H9 (cell line): ENCODE results near the gene IRF1. TPM values are rescaled to one million over a fixed set of nuclear protein-coding genes. Genes with fewer than 3 reads are reported as not detected.

Experiments
- DNase-seq: peaks from one replicate; pipeline ENCODE4 v3.0.0-alpha.2; 2017
- H2AFZ ChIP-seq: one replicate; pipeline ENCODE4 v1.6.1; 2013; ENCODE audit warnings: mild to moderate bottlenecking, low read length, control low read depth, moderate library complexity
- H2AK5ac ChIP-seq: 2 replicates; pipeline ENCODE4 v1.6.1; 2013; ENCODE audit warnings: low read length, control low read depth, mixed read lengths; ENCODE audit not compliant: insufficient read length
- H2BK120ac ChIP-seq: one replicate; pipeline ENCODE4 v1.6.1; 2013; ENCODE audit warnings: low read depth, mild to moderate bottlenecking, low read length, control low read depth, inconsistent platforms; ENCODE audit not compliant: poor library complexity, severe bottlenecking
- H2BK12ac ChIP-seq: 2 replicates; pipeline ENCODE4 v1.6.1; 2013; ENCODE audit warnings: low read length, control low read depth, mixed read lengths, low read depth; ENCODE audit not compliant: insufficient read length
- H2BK15ac ChIP-seq: 2 replicates; pipeline ENCODE4 v1.6.1; 2013; ENCODE audit warnings: low read depth, low read length, control low read depth
- H2BK20ac ChIP-seq: one replicate; pipeline ENCODE4 v1.6.1; 2013; ENCODE audit warnings: low read depth, mild to moderate bottlenecking, low read length, control low read depth, inconsistent platforms; ENCODE audit not compliant: poor library complexity, severe bottlenecking
- H2BK5ac ChIP-seq: 2 replicates; pipeline ENCODE4 v1.6.1; 2013; ENCODE audit warnings: low read length, control low read depth, mixed read lengths; ENCODE audit not compliant: insufficient read length
- H3K14ac ChIP-seq: 2 replicates; pipeline ENCODE4 v1.6.1; 2013; ENCODE audit warnings: low read length, control low read depth; ENCODE audit not compliant: insufficient read depth
- H3K18ac ChIP-seq: 2 replicates; pipeline ENCODE4 v1.6.1; 2013; ENCODE audit warnings: low read depth, mild to moderate bottlenecking, mixed read lengths, low read length, control low read depth; ENCODE audit not compliant: insufficient read length
- H3K23ac ChIP-seq: 2 replicates; pipeline ENCODE4 v1.6.1; 2013; ENCODE audit warnings: low read length, control low read depth, mixed read lengths, low read depth; ENCODE audit not compliant: insufficient read length
- H3K23me2 ChIP-seq: 2 replicates; pipeline ENCODE4 v1.6.1; 2013; ENCODE audit warnings: low read depth, mild to moderate bottlenecking, mixed read lengths, low read length, control low read depth; ENCODE audit not compliant: insufficient read length, poor library complexity, severe bottlenecking
- H3K27ac ChIP-seq: 2 replicates; pipeline ENCODE4 v1.5.1; 2013; ENCODE audit warnings: low read length, control low read depth, mixed read lengths, low read depth; ENCODE audit not compliant: insufficient read length
- H3K27me3 ChIP-seq: 2 replicates; pipeline ENCODE4 v1.6.1; 2013; ENCODE audit warnings: low read length, control low read depth, inconsistent platforms; ENCODE audit not compliant: insufficient read depth
- H3K4ac ChIP-seq: 2 replicates; pipeline ENCODE4 v1.6.1; 2013; ENCODE audit warnings: low read depth, mild to moderate bottlenecking, control low read depth, inconsistent platforms, low read length, moderate library complexity
- H3K4me1 ChIP-seq: 2 replicates; pipeline ENCODE4 v1.6.1; 2013; ENCODE audit warnings: low read length, control low read depth, inconsistent platforms; ENCODE audit not compliant: insufficient read depth
- H3K4me2 ChIP-seq: 2 replicates; pipeline ENCODE4 v1.6.1; 2013; ENCODE audit warnings: low read length, control low read depth, mixed read lengths; ENCODE audit not compliant: insufficient read length, insufficient read depth
- H3K56ac ChIP-seq: 2 replicates; pipeline ENCODE4 v1.6.1; 2013; ENCODE audit warnings: low read depth, mild to moderate bottlenecking, mixed read lengths, low read length, control low read depth; ENCODE audit not compliant: insufficient read length
- H3K79me1 ChIP-seq: 2 replicates; pipeline ENCODE4 v1.6.1; 2013; ENCODE audit warnings: low read depth, mild to moderate bottlenecking, moderate library complexity, low read length, control low read depth, inconsistent platforms; ENCODE audit not compliant: insufficient read depth, poor library complexity, severe bottlenecking
- H3K79me2 ChIP-seq: 2 replicates; pipeline ENCODE4 v1.6.1; 2013; ENCODE audit warnings: low read length, control low read depth, inconsistent platforms; ENCODE audit not compliant: insufficient read depth
- H3K9ac ChIP-seq: 2 replicates; pipeline ENCODE4 v1.6.1; 2013; ENCODE audit warnings: low read length, control low read depth, mixed read lengths; ENCODE audit not compliant: insufficient read length; ENCODE audit errors: extremely low read depth
- H3K9me3 ChIP-seq: one replicate; pipeline ENCODE4 v1.6.1; 2013; ENCODE audit warnings: low read depth, low read length, inconsistent platforms; ENCODE audit not compliant: control insufficient read depth
- H3T11ph ChIP-seq: one replicate; pipeline ENCODE4 v1.6.1; 2013; ENCODE audit warnings: mild to moderate bottlenecking, low read length, control low read depth, inconsistent platforms
- H4K20me1 ChIP-seq: one replicate; pipeline ENCODE4 v1.6.1; 2013; ENCODE audit not compliant: control insufficient read depth, insufficient read length, insufficient read depth
- H4K5ac ChIP-seq: 2 replicates; pipeline ENCODE4 v1.6.1; 2013; ENCODE audit warnings: low read depth, mild to moderate bottlenecking, mixed read lengths, low read length, control low read depth; ENCODE audit not compliant: insufficient read length
- H4K8ac ChIP-seq: replicated peaks from 2 replicates; pipeline ENCODE4 v1.6.1; 2013; ENCODE audit warnings: low read length, control low read depth, mixed read lengths, low read depth; ENCODE audit not compliant: insufficient read length
- H4K91ac ChIP-seq: 2 replicates; pipeline ENCODE4 v1.6.1; 2013; ENCODE audit warnings: low read depth, mild to moderate bottlenecking, moderate library complexity, mixed read lengths, low read length, control low read depth; ENCODE audit not compliant: insufficient read length
- H3K27ac Mint-ChIP-seq, 3 experiments: 2 replicates in 2 of 3; 3 replicates in 1 of 3; pipeline ENCODE4 v1.8.0; 2020 to 2021; ENCODE audit warnings: mixed read lengths in 3 of 3, mild to moderate bottlenecking in 1 of 3, moderate library complexity in 1 of 3
- H3K27me3 Mint-ChIP-seq: 2 replicates; pipeline ENCODE4 v1.8.0; 2021; ENCODE audit warnings: low read depth, mild to moderate bottlenecking, moderate library complexity, mixed read lengths
- H3K36me3 Mint-ChIP-seq, 3 experiments: 2 replicates in 2 of 3; 3 replicates in 1 of 3; pipeline ENCODE4 v1.8.0; 2020 to 2021; ENCODE audit warnings: low read depth in 3 of 3, mixed read lengths in 3 of 3; ENCODE audit not compliant: insufficient read depth in 1 of 3
- H3K4me1 Mint-ChIP-seq, 2 experiments: 2 replicates each; pipeline ENCODE4 v1.8.0; 2020; ENCODE audit warnings: mixed read lengths in 2 of 2
- H3K4me3 Mint-ChIP-seq, 2 experiments: 2 replicates in 1 of 2; 3 replicates in 1 of 2; pipeline ENCODE4 v1.8.0; 2020 to 2021; ENCODE audit warnings: mild to moderate bottlenecking in 2 of 2, mixed read lengths in 2 of 2, moderate library complexity in 1 of 2
- H3K9me3 Mint-ChIP-seq, 2 experiments: 2 replicates in 1 of 2; 3 replicates in 1 of 2; pipeline ENCODE4 v1.8.0; 2020; ENCODE audit warnings: mild to moderate bottlenecking in 2 of 2, mixed read lengths in 2 of 2, moderate library complexity in 1 of 2
- CTCF ChIP-seq: fragments of 200-600 bp; sonication (generic); conservative IDR thresholded peaks from 3 replicates; pipeline ENCODE4 v1.8.0; 2021; ENCODE audit warnings: antibody characterized with exemption, mild to moderate bottlenecking
- WGBS: extraction: QIAGEN DNeasy Blood & Tissue Kit; methylation state at CpG from one replicate; pipeline ENCODE4 v1.1.7; 2013; ENCODE audit warnings: missing lambda C conversion rate, low lambda C conversion rate, mixed read lengths; ENCODE audit not compliant: insufficient read length; ENCODE audit errors: extremely low coverage; 5-methylcytosine and 5-hydroxymethylcytosine counted together
- total RNA-seq: library from RNA; stranded (reverse); gene quantifications from 2 replicates; pipeline ENCODE4 v1.2.1, GENCODE V29; 2021

IRF1 gene
- total RNA-seq, 1 experiment from 2014 or later, result 8.7 TPM

GRCh38 chr5:132486318-132487094 lies 4.1 kb downstream of the IRF1 start:
- H3K27ac ChIP-seq, result no peak overlapping the region
- no peak overlapping the region for H3K18ac ChIP-seq
- Mint-ChIP-seq H3K4me3 (no peak overlapping the region), H3K36me3 (peaks cover 17 to 37% (median 32%) of the 10 kb centered on the region in 3 experiments), H3K27ac (no peak overlapping the region), H3K27me3 (peaks cover 4% of the 10 kb centered on the region), H3K4me1 (peaks cover 11 to 14% of the 10 kb centered on the region in 2 experiments), H3K9me3 (no peaks in the 10 kb centered on the region; a peak in 1 of 5 replicates)
- H2BK15ac ChIP-seq, result no peak overlapping the region
- TF ChIP-seq CTCF, result no peak
- no peak overlapping the region for H3K56ac ChIP-seq
- no peaks in the 10 kb centered on the region for H4K20me1 ChIP-seq
- no peaks in the 10 kb centered on the region for H3K27me3 ChIP-seq
- no peak overlapping the region for H3T11ph ChIP-seq
- H4K8ac ChIP-seq, result no peak overlapping the region
- no peak overlapping the region for H2BK12ac ChIP-seq
- H2AFZ ChIP-seq, result no peak overlapping the region
- no peak overlapping the region for H2BK120ac ChIP-seq
- no peak overlapping the region for H3K4ac ChIP-seq
- no peak overlapping the region for H2AK5ac ChIP-seq
- no peaks in the 10 kb centered on the region; the same call in 1 of the 2 replicates for H3K79me2 ChIP-seq
- no peaks in the 10 kb centered on the region for H3K4me1 ChIP-seq
- no peak overlapping the region for H2BK20ac ChIP-seq
- no peaks in the 10 kb centered on the region for H3K79me1 ChIP-seq
- H3K14ac ChIP-seq, result no peak overlapping the region
- no peak overlapping the region for H2BK5ac ChIP-seq
- H3K23me2 ChIP-seq, result peaks cover 12% of the 10 kb centered on the region
- no peak overlapping the region for H3K23ac ChIP-seq
- H3K4me2 ChIP-seq, result no peak overlapping the region
- no peak overlapping the region for H4K91ac ChIP-seq
- H3K9me3 ChIP-seq, result no peaks in the 10 kb centered on the region
- peak; percentile 14 for DNase-seq
- H3K9ac ChIP-seq, result no peak overlapping the region
- H4K5ac ChIP-seq, result no peak overlapping the region
- WGBS, result no CpG with 5 or more reads among the region's 14 CpGs
